ENCODE measurements around the gene F5.

F5 gene

GRCh38 chr1:169586395-169587255, at the start of gene F5:
TSS of gene F5 (minus strand) at chr1:169586481. CDS start at chr1:169586386, 95 bp downstream.
- Mint-ChIP-seq H3K36me3 (no peaks in the 10 kb centered on the region), H3K4me3 (peak within 1 kb of the TSS; percentile 67), H3K27ac (no peak within 1 kb of the TSS), H3K9me3 (no peaks in the 10 kb centered on the region), H3K4me1 (peaks cover 19% of the 10 kb centered on the region), H3K27me3 (peaks cover 15% of the 10 kb centered on the region)
- ATAC-seq, result peak; percentile 91

GRCh38 chr1:169634877-169635276, 48.6 kb upstream of the F5 start:
- H3K27me3 Mint-ChIP-seq, result no peaks in the 10 kb centered on the region
- no peaks in the 10 kb centered on the region for H3K4me1 Mint-ChIP-seq
- H3K27ac Mint-ChIP-seq, result no peak overlapping the region
- no peak overlapping the region for H3K4me3 Mint-ChIP-seq
- peaks cover 20% of the 10 kb centered on the region for H3K9me3 Mint-ChIP-seq
- no peak for ATAC-seq
- H3K36me3 Mint-ChIP-seq, result peaks cover 15% of the 10 kb centered on the region

- no peak overlapping the region for H3K27ac Mint-ChIP-seq
- no peaks in the 10 kb centered on the region for H3K4me1 Mint-ChIP-seq
- no peaks in the 10 kb centered on the region for H3K27me3 Mint-ChIP-seq
- no peak for ATAC-seq
- peaks cover 18% of the 10 kb centered on the region for H3K9me3 Mint-ChIP-seq
- peaks cover 15% of the 10 kb centered on the region for H3K36me3 Mint-ChIP-seq
- H3K4me3 Mint-ChIP-seq, result no peak overlapping the region
Measured at GRCh38 chr1:169634145-169634544, 47.9 kb upstream of the F5 start.

- H3K9me3 Mint-ChIP-seq, result peaks cover 14% of the 10 kb centered on the region
- peaks cover 7% of the 10 kb centered on the region for H3K36me3 Mint-ChIP-seq
- no peak overlapping the region for H3K27ac Mint-ChIP-seq
- no peaks in the 10 kb centered on the region for H3K4me1 Mint-ChIP-seq
- ATAC-seq, result no peak
- H3K27me3 Mint-ChIP-seq, result no peaks in the 10 kb centered on the region
- no peak overlapping the region for H3K4me3 Mint-ChIP-seq
Measured at GRCh38 chr1:169631249-169631648, 45.0 kb upstream of the F5 start.

- ATAC-seq, result no peak
- Mint-ChIP-seq H3K4me1 (no peaks in the 10 kb centered on the region), H3K36me3 (peaks cover 7% of the 10 kb centered on the region), H3K9me3 (peaks cover 14% of the 10 kb centered on the region), H3K27ac (no peak within 1 kb of the TSS), H3K27me3 (no peaks in the 10 kb centered on the region), H3K4me3 (no peak within 1 kb of the TSS)
Measured at GRCh38 chr1:169630006-169630405, 43.7 kb upstream of the F5 start, which contains the start of gene SELP. TSS of gene SELP (minus strand) at chr1:169630124. CDS start at chr1:169630074, 50 bp downstream.

- Mint-ChIP-seq H3K27me3 (no peaks in the 10 kb centered on the region), H3K36me3 (no peaks in the 10 kb centered on the region), H3K27ac (no peak overlapping the region), H3K4me3 (no peak overlapping the region), H3K9me3 (peaks cover 4% of the 10 kb centered on the region), H3K4me1 (peaks cover 9% of the 10 kb centered on the region)
- ATAC-seq, result no peak
Measured at GRCh38 chr1:169624912-169625311, 38.6 kb upstream of the F5 start.

- H3K9me3 Mint-ChIP-seq, result peaks cover 4% of the 10 kb centered on the region
- no peak overlapping the region for H3K4me3 Mint-ChIP-seq
- no peaks in the 10 kb centered on the region for H3K36me3 Mint-ChIP-seq
- H3K27me3 Mint-ChIP-seq, result no peaks in the 10 kb centered on the region
- no peak for ATAC-seq
- H3K4me1 Mint-ChIP-seq, result peaks cover 9% of the 10 kb centered on the region
- no peak overlapping the region for H3K27ac Mint-ChIP-seq
Measured at GRCh38 chr1:169624122-169624521, 37.8 kb upstream of the F5 start.

- Mint-ChIP-seq H3K27me3 (no peaks in the 10 kb centered on the region), H3K4me1 (peaks cover 9% of the 10 kb centered on the region), H3K27ac (no peak overlapping the region), H3K4me3 (no peak overlapping the region), H3K36me3 (no peaks in the 10 kb centered on the region), H3K9me3 (peaks cover 4% of the 10 kb centered on the region)
- ATAC-seq, result no peak
Measured at GRCh38 chr1:169623132-169623926, 37.0 kb upstream of the F5 start.

- Mint-ChIP-seq H3K36me3 (no peaks in the 10 kb centered on the region), H3K4me1 (peaks cover 10% of the 10 kb centered on the region), H3K27ac (peak overlapping the region; percentile 3), H3K4me3 (no peak overlapping the region), H3K9me3 (peaks cover 4% of the 10 kb centered on the region), H3K27me3 (no peaks in the 10 kb centered on the region)
- ATAC-seq, result no peak
Measured at GRCh38 chr1:169620565-169620964, 34.3 kb upstream of the F5 start.

- Mint-ChIP-seq H3K4me3 (no peak overlapping the region), H3K4me1 (peaks cover 15% of the 10 kb centered on the region), H3K27ac (no peak overlapping the region), H3K36me3 (no peaks in the 10 kb centered on the region), H3K27me3 (no peaks in the 10 kb centered on the region), H3K9me3 (peaks cover 4% of the 10 kb centered on the region)
- ATAC-seq, result no peak
Measured at GRCh38 chr1:169618367-169618766, 32.1 kb upstream of the F5 start.

GRCh38 chr1:169615803-169616202, 29.5 kb upstream of the F5 start:
- H3K27ac Mint-ChIP-seq, result peak overlapping the region; percentile 38
- H3K27me3 Mint-ChIP-seq, result no peaks in the 10 kb centered on the region
- peaks cover 3% of the 10 kb centered on the region for H3K9me3 Mint-ChIP-seq
- H3K4me1 Mint-ChIP-seq, result peaks cover 11% of the 10 kb centered on the region
- ATAC-seq, result no peak
- H3K4me3 Mint-ChIP-seq, result no peak overlapping the region
- no peaks in the 10 kb centered on the region for H3K36me3 Mint-ChIP-seq

GRCh38 chr1:169610858-169611257, 24.6 kb upstream of the F5 start:
- Mint-ChIP-seq H3K9me3 (peaks cover 2% of the 10 kb centered on the region), H3K27ac (no peak overlapping the region), H3K36me3 (no peaks in the 10 kb centered on the region), H3K4me1 (peaks cover 13% of the 10 kb centered on the region), H3K27me3 (no peaks in the 10 kb centered on the region), H3K4me3 (no peak overlapping the region)
- ATAC-seq, result no peak

- Mint-ChIP-seq H3K9me3 (peaks cover 2% of the 10 kb centered on the region), H3K4me1 (peaks cover 10% of the 10 kb centered on the region), H3K27me3 (no peaks in the 10 kb centered on the region), H3K4me3 (no peak overlapping the region), H3K36me3 (no peaks in the 10 kb centered on the region), H3K27ac (no peak overlapping the region)
- ATAC-seq, result no peak
Measured at GRCh38 chr1:169610108-169610507, 23.8 kb upstream of the F5 start.

- H3K4me3 Mint-ChIP-seq, result no peak overlapping the region
- peaks cover 2% of the 10 kb centered on the region for H3K9me3 Mint-ChIP-seq
- peak; percentile 52 for ATAC-seq
- peaks cover 25% of the 10 kb centered on the region for H3K4me1 Mint-ChIP-seq
- no peak overlapping the region for H3K27ac Mint-ChIP-seq
- H3K27me3 Mint-ChIP-seq, result no peaks in the 10 kb centered on the region
- no peaks in the 10 kb centered on the region for H3K36me3 Mint-ChIP-seq
Measured at GRCh38 chr1:169608226-169608625, 21.9 kb upstream of the F5 start.

GRCh38 chr1:169604781-169605560, 18.7 kb upstream of the F5 start:
- Mint-ChIP-seq H3K4me3 (peak overlapping the region; percentile 3), H3K9me3 (peaks cover 2% of the 10 kb centered on the region), H3K27ac (peak overlapping the region; percentile 58), H3K27me3 (no peaks in the 10 kb centered on the region), H3K4me1 (peaks cover 53% of the 10 kb centered on the region), H3K36me3 (no peaks in the 10 kb centered on the region)
- ATAC-seq, result peak; percentile 95
